Activated CD4-positive, alpha-beta T cell treated with anti-CD3 and anti-CD28 coated beads, Interleukin-2, amount 10 ng/mL, durations not matched to agents 24 days and 14 days (primary cell): ENCODE data around the gene CSTF1. TPM values are rescaled to one million over a fixed set of nuclear protein-coding genes. Genes with fewer than 3 reads are reported as not detected.

Experiments used
- DNase-seq: peaks from one replicate; pipeline ENCODE4 v3.0.0; 2022
- H3K27ac Mint-ChIP-seq: one replicate; pipeline ENCODE4 v1.8.0; 2022; ENCODE audit warnings: mild to moderate bottlenecking, mixed read lengths
- H3K27me3 Mint-ChIP-seq: one replicate; pipeline ENCODE4 v1.8.0; 2022; ENCODE audit warnings: mixed read lengths
- H3K36me3 Mint-ChIP-seq: one replicate; pipeline ENCODE4 v1.8.0; 2022; ENCODE audit warnings: low read depth, mild to moderate bottlenecking, mixed read lengths
- H3K4me1 Mint-ChIP-seq: one replicate; pipeline ENCODE4 v1.8.0; 2021; ENCODE audit warnings: mixed read lengths
- H3K4me3 Mint-ChIP-seq: one replicate; pipeline ENCODE4 v1.8.0; 2022; ENCODE audit warnings: mild to moderate bottlenecking, moderate library complexity, mixed read lengths
- H3K9me3 Mint-ChIP-seq: one replicate; pipeline ENCODE4 v1.8.0; 2021; ENCODE audit warnings: mixed read lengths
- intact Hi-C: fragments of 100-400 bp; cut with micrococcal nuclease; formaldehyde crosslinking; loops from one replicate; pipeline ENCODE4 v1.15.1; 2023
- total RNA-seq: library from RNA; stranded (reverse); gene quantifications from 2 replicates; pipeline ENCODE4 v1.2.3, GENCODE V29; 2022

The CSTF1 gene
- 52.2 and 52.5 TPM in 2 replicates for total RNA-seq

- Mint-ChIP-seq H3K27me3 (no peaks in the 10 kb centered on the region), H3K4me1 (peaks cover 44% of the 10 kb centered on the region), H3K27ac (no peak within 1 kb of the TSS), H3K4me3 (no peak within 1 kb of the TSS), H3K9me3 (no peaks in the 10 kb centered on the region), H3K36me3 (peaks cover 45% of the 10 kb centered on the region)
- intact Hi-C loops, result loop anchor here (1.0 to 10.0 kb wide), 7 partner anchors 20 to 1382 kb away; partner anchors contain the start of genes FAM210B, RAE1 and RTF2
- DNase-seq, result peak; percentile 100
These were observed at the start of gene CSTF1, which contains the start of gene AURKA for GRCh38 chr20:56392132-56392880. TSS of gene CSTF1 (plus strand) at chr20:56392645. CDS start at chr20:56395553, 2,908 bp downstream. TSS of gene AURKA (minus strand) at chr20:56392215. CDS start at chr20:56388197, 4,018 bp downstream.

GRCh38 chr20:56342783-56343182, 49.7 kb upstream of the CSTF1 start:
- H3K9me3 Mint-ChIP-seq, result no peaks in the 10 kb centered on the region
- H3K27ac Mint-ChIP-seq, result no peak overlapping the region
- no peaks in the 10 kb centered on the region for H3K36me3 Mint-ChIP-seq
- H3K27me3 Mint-ChIP-seq, result peaks cover 68% of the 10 kb centered on the region
- H3K4me3 Mint-ChIP-seq, result no peak overlapping the region
- peaks cover 2% of the 10 kb centered on the region for H3K4me1 Mint-ChIP-seq
- intact Hi-C loops, result loop anchor here (2.0 kb wide), 1 partner anchor 94 kb away; the partner anchor contains the start of gene MC3R
- peak; percentile 38 for DNase-seq

DNA sequence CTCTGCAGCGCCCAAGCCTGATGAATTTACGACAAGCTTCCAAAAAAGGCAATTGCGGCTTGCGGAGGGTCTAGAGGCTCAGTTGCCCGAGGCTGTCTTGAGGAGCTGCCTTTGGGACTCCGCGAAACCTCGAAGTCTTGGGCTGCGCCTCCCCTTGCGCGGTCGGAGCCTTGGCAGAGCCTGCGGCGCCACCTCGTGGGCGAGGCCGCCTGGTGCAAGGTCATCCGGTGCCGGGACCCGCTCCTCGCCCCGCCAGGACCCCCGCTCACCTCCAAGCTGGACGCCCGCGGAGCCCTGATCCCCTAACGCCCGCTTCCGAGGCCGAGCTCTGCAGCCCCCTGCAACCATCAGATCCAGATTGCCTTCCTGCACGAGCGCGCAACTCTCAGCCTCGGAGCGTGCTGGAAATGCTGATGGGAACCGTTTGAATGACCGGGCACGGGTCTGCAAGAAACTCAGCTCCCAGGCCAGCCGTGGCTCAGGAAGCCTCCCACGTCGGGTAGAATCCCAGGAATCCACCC, 48.5 kb upstream of the CSTF1 start:
- no peak overlapping the region for H3K27ac Mint-ChIP-seq
- peaks cover 2% of the 10 kb centered on the region for H3K4me1 Mint-ChIP-seq
- H3K9me3 Mint-ChIP-seq, result no peaks in the 10 kb centered on the region
- intact Hi-C loops, result loop anchor here (2.0 kb wide), 1 partner anchor 95 kb away; the partner anchor contains the start of gene MC3R
- peaks cover 75% of the 10 kb centered on the region for H3K27me3 Mint-ChIP-seq
- peak; percentile 83 for DNase-seq
- peak overlapping the region; percentile 18 for H3K4me3 Mint-ChIP-seq
- no peaks in the 10 kb centered on the region for H3K36me3 Mint-ChIP-seq

- H3K4me1 Mint-ChIP-seq, result peaks cover 2% of the 10 kb centered on the region
- intact Hi-C loops, result no loop called here
- DNase-seq, result no peak
- no peaks in the 10 kb centered on the region for H3K36me3 Mint-ChIP-seq
- no peaks in the 10 kb centered on the region for H3K9me3 Mint-ChIP-seq
- peaks cover 62% of the 10 kb centered on the region for H3K27me3 Mint-ChIP-seq
- H3K27ac Mint-ChIP-seq, result no peak overlapping the region
- H3K4me3 Mint-ChIP-seq, result no peak overlapping the region
These were observed 46.5 kb upstream of the CSTF1 start for GRCh38 chr20:56345911-56346310.

DNA sequence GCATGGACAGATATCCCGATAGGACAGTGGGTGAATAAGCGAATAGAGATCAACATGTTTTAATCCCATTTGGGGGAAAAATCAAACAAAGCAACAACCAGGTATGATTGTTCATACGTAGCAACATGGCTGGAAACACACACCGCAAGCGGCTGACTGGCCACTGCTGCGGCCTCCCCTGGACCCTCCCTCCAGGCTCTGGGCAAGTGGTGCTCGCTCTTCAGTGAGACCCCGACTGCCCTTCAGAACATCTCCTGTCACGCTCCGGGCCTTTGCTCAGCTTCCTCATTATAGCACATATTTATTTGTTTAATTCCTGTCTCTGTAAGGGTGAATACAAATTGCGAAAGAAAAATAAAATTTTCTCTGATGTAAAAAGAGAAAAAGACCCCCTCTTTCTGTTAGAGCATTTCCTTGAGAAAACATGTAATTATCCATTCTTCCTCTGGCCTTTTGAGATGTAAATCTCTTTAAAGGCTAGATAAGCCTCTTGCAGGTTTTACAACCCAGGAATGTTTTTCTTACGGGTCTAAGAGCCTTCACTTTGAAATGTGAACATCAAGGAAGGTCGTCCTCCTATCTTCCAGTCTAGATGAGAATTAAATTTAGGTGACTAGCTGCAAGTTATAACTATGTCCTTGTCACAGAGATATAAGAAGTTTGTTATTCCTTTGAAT, 44.7 kb upstream of the CSTF1 start:
- Mint-ChIP-seq H3K9me3 (no peaks in the 10 kb centered on the region), H3K4me3 (no peak overlapping the region), H3K4me1 (peaks cover 2% of the 10 kb centered on the region), H3K27me3 (peaks cover 52% of the 10 kb centered on the region), H3K27ac (no peak overlapping the region), H3K36me3 (no peaks in the 10 kb centered on the region)
- intact Hi-C loops, result no loop called here
- no peak for DNase-seq

GRCh38 chr20:56348305-56348693, 44.1 kb upstream of the CSTF1 start:
- H3K36me3 Mint-ChIP-seq, result no peaks in the 10 kb centered on the region
- DNase-seq, result no peak
- peaks cover 47% of the 10 kb centered on the region for H3K27me3 Mint-ChIP-seq
- H3K4me1 Mint-ChIP-seq, result peaks cover 2% of the 10 kb centered on the region
- H3K4me3 Mint-ChIP-seq, result no peak overlapping the region
- no peaks in the 10 kb centered on the region for H3K9me3 Mint-ChIP-seq
- intact Hi-C loops, result no loop called here
- H3K27ac Mint-ChIP-seq, result no peak overlapping the region

DNA sequence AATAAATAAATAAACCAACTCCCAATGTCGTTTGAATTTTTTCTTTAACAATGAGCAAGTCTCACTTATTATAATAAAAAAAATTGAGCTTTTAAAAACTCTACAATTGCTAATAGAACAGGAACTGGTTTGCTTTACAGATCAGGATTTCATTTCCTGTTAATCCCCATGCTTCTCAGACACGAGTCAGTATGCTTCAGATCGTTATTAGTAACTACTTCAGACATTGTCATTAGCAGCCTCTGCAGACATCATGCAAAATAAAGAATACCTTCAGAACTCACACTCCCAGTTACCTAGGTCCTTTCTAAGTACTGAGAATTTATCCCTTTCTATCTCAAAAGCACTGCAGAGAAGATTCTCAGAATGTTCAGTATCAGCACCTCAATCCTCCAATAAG, 43.7 kb upstream of the CSTF1 start:
- Mint-ChIP-seq H3K4me1 (peaks cover 2% of the 10 kb centered on the region), H3K27ac (no peak overlapping the region), H3K27me3 (peaks cover 42% of the 10 kb centered on the region), H3K36me3 (no peaks in the 10 kb centered on the region), H3K9me3 (no peaks in the 10 kb centered on the region), H3K4me3 (no peak overlapping the region)
- intact Hi-C loops, result no loop called here
- no peak for DNase-seq

- DNase-seq, result no peak
- Mint-ChIP-seq H3K36me3 (no peaks in the 10 kb centered on the region), H3K4me1 (no peaks in the 10 kb centered on the region), H3K27ac (no peak overlapping the region), H3K4me3 (no peak overlapping the region), H3K27me3 (peaks cover 27% of the 10 kb centered on the region), H3K9me3 (no peaks in the 10 kb centered on the region)
- intact Hi-C loops, result no loop called here
These were observed 41.6 kb upstream of the CSTF1 start for GRCh38 chr20:56350842-56351241.

DNA sequence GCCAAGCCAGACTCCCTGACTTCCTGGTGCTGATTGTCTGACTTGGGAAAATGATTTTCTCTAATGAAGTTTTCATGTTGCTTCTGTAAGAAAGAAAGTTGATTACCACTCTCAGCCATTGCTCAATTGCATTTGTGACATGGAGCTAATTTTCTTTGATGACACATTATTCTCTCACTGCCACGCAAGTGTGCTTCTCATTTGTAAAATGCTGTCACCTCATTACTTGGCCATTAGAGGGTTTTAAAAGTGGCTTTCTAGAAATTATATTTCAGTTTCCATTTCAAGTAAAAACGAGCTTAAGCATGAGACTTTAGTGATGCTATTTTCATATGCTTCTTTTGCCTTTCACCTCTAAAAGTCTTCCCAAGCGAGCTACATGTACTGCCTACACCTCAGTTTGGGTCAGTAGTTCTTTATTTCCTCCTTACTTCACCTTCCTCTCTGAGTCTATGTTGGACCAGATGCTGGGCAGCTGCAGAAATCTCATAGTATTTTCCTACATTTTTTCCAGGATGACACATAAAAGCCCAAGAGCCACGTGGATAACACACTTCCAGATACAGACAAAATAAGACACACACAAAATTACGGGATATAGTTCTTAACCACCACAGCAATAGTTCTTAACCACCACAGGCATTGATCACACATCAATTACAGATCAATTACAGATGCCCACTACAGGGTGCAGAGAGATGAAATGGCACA, 39.9 kb upstream of the CSTF1 start:
- peaks cover 28% of the 10 kb centered on the region for H3K27me3 Mint-ChIP-seq
- H3K36me3 Mint-ChIP-seq, result no peaks in the 10 kb centered on the region
- H3K27ac Mint-ChIP-seq, result no peak overlapping the region
- DNase-seq, result no peak
- H3K9me3 Mint-ChIP-seq, result no peaks in the 10 kb centered on the region
- intact Hi-C loops, result no loop called here
- H3K4me3 Mint-ChIP-seq, result no peak overlapping the region
- H3K4me1 Mint-ChIP-seq, result no peaks in the 10 kb centered on the region

DNA sequence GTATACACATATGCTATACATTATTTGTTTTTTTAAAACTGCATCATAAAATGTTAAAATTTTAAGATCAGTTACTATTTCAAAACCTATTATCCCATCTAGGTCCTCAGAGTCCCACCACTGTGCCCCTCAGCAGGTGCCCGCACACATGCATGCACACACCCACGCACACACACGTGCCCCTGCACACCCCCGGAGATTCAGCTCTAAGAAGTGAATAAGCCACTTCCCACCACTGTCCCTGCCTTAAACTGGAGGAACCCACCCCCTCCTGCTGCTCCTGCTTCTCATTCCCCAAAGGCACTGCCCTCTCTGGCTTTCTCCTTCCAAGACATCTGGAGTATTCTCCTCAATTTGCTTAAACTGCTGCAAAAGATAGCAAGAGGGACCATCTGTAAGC, 39.1 kb upstream of the CSTF1 start:
- DNase-seq, result no peak
- H3K9me3 Mint-ChIP-seq, result no peaks in the 10 kb centered on the region
- H3K27ac Mint-ChIP-seq, result no peak overlapping the region
- H3K4me1 Mint-ChIP-seq, result peaks cover 3% of the 10 kb centered on the region
- no peaks in the 10 kb centered on the region for H3K36me3 Mint-ChIP-seq
- peaks cover 22% of the 10 kb centered on the region for H3K27me3 Mint-ChIP-seq
- H3K4me3 Mint-ChIP-seq, result no peak overlapping the region
- intact Hi-C loops, result no loop called here

DNA sequence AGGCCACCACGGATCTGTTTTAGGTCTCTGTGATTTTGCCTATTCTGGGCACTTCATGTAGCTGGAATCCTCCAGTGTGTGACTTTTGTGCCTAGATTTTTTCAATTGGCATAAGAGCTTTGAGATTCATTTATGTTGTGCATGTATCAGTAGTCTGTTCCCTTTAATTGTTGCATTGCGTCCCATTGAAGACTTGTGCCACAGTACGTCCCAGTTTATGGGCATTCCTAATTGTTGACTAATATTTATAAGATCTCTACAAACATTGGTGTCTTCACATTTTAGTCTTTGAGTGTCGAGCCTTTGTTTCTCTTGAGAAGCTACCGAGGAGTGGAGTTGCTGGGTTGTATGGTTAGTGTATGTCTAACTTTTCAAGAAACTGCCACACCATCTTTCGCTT, 34.4 kb upstream of the CSTF1 start:
- Mint-ChIP-seq H3K36me3 (no peaks in the 10 kb centered on the region), H3K4me1 (peaks cover 14% of the 10 kb centered on the region), H3K4me3 (peak overlapping the region; percentile 66), H3K27me3 (peaks cover 12% of the 10 kb centered on the region), H3K9me3 (no peaks in the 10 kb centered on the region), H3K27ac (no peak overlapping the region)
- no peak for DNase-seq
- intact Hi-C loops, result loop anchor here (1.0 kb wide), 1 partner anchor 34 kb away; the partner anchor contains the start of genes AURKA and CSTF1

DNA sequence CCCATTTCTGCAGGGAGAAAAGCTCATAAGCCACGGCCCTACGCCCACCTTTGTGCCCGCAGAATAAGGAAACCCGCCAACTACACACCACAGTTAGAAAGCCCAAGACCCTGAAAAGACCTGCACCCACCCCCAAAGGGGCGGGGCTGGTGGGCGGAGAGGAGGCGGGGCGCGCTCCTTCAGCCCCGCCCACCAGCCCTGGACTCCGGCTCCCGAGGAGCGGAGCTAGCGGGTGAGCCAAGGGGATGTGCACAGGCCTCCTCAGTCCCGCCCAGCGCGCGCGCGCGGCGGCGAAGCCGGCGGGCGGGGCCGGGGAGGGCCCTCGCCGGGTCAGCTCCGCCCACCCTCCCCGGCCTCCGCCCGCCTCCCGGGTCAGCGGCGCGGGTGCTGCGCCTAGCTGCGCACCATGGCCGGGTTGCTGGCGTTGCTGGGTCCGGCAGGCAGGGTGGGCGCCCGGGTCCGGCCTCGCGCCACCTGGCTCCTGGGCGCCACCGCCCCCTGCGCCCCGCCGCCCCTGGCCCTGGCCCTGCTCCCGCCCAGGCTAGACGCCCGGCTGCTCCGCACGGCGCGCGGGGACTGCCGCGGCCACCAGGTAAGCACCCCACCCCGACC, 33.7 kb upstream of the CSTF1 start, which contains the start of gene FAM210B:
Gene FAM210B (plus strand): TSS at position 375 of the 612 bp plus-strand sequence. CDS start 32 bp downstream, at position 407.
- Mint-ChIP-seq H3K36me3 (no peaks in the 10 kb centered on the region), H3K27me3 (peaks cover 12% of the 10 kb centered on the region), H3K9me3 (no peaks in the 10 kb centered on the region), H3K27ac (peak within 1 kb of the TSS; percentile 73), H3K4me1 (peaks cover 14% of the 10 kb centered on the region), H3K4me3 (peak within 1 kb of the TSS; percentile 86)
- peak; percentile 94 for DNase-seq
- intact Hi-C loops, result loop anchor here (1.0 kb wide), 1 partner anchor 34 kb away; the partner anchor contains the start of genes AURKA and CSTF1
